Stimulated activated CD4-positive, alpha-beta T cell treated with anti-CD3 and anti-CD28 coated beads, Interleukin-1b, Interleukin-23, amount 100 ng/mL, for 4 hours (primary cell): ENCODE measurements around the gene KDM4B.

ENCODE experiments used
- DNase-seq, 2 donors: peaks; one replicate each; pipeline ENCODE4 v3.0.0-alpha.2; 2020; ENCODE audit warnings: low read depth in 2 of 2

The KDM4B gene

GRCh38 chr19:5086725-5087439 lies 118.0 kb downstream of the KDM4B start:
- DNase-seq, result no peak

- no peak for DNase-seq
Observed at GRCh38 chr19:5089283-5089682, 120.4 kb downstream of the KDM4B start.

- no peak for DNase-seq
Observed at GRCh38 chr19:5090465-5091017, 121.6 kb downstream of the KDM4B start.

- DNase-seq, result no peak
Observed at GRCh38 chr19:5091018-5091683, 122.2 kb downstream of the KDM4B start.

- DNase-seq, result no peak
Observed at GRCh38 chr19:5091684-5092480, 123.0 kb downstream of the KDM4B start.

DNA sequence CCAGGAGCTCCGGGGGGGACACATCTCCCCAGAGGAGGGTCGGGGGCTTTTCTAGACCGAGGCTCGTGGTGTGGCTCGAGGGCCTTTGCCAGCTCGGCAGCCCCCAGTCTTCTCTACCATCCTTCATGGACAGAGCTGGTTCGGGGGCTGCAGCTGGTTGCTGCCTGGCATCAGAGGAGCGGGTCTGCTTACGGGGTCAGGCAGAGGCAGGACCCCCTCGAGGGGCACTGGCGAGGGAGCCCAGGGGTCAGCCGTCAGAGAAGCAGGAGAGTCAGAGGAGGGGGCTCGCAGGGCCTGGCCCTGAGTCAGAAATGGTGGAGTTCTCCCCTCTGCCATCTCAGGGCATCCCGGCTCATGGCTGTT lies 123.5 kb downstream of the KDM4B start:
- DNase-seq, result no peak

GRCh38 chr19:5093297-5093928 lies 124.5 kb downstream of the KDM4B start:
- DNase-seq, result no peak

DNA sequence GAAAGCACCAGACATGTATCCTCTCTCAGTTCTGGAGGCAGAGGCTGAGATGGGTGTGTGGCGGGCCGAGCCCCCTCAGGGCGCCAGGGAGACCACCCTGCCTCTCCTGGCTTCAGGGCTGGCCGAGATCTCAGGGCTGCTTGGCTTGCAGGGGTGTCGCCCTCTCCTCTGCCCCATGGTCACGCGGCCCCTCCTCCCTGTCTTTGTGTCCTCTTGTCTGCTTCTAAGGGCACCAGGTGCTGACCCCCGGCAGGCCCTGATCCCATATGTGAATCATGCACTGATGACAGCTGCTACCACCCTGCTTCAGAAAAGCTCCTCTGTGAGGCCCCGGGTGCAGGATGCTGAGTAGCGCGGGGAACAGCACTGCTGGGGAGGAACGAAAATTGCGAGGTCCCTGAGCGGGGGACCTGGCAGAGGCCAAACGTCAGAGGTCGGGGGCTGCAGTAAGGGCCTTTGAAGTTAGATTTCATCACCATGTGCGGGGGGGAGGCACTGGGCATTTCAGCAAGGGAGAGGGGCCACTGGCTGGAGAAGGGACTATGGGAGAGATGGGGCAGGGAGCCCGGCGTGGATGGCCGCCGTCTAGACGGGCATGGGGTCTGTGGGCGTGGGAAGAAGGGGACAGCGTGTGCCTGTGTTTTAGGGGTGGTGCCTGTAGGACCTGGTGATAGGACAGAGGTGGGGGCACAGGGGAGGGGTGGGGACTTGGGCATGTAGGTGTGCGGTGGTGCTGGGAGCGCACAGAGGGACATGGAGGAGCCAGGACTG lies 125.2 kb downstream of the KDM4B start:
- DNase-seq, result no peak

DNA sequence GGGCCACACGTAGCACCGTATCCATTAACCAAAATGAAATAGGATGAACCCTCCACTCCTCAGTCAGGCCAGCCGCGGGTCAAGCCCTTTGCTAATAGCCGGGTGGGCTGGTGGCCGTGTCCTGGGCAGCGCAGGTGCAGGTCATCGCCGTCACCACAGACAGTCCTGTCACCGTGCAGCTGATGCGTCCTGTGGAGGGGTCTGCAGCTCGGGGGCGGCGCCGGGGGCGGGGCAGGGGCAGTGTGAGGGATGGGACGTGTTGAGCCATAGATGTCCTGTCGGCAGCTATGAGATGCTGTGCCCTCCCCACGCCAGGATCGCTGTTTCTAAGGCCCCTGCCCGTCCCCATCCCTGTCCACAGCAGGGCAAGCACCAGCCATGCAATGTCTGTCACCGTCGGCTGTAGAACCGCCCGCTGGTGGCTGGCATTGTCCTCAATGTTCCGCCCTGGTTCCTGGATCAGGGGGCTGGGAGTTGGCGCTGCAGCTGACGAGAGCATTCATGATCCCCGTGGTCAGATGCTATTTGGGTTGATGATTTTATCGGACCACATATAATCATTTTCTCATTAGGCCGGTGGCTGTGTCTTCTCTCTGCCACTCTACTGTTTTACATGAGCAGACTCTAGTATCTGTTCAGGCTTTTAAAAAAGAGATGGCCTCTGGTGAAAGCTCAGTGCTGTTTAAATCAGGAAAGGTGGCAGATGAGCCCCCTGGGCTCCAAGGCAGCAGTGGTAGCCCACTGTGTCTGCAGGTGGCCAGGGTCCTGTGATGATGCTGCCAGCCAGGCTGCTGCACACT lies 126.1 kb downstream of the KDM4B start:
- DNase-seq, result no peak

- no peak for DNase-seq
Observed at GRCh38 chr19:5095568-5095850, 126.6 kb downstream of the KDM4B start.

DNA sequence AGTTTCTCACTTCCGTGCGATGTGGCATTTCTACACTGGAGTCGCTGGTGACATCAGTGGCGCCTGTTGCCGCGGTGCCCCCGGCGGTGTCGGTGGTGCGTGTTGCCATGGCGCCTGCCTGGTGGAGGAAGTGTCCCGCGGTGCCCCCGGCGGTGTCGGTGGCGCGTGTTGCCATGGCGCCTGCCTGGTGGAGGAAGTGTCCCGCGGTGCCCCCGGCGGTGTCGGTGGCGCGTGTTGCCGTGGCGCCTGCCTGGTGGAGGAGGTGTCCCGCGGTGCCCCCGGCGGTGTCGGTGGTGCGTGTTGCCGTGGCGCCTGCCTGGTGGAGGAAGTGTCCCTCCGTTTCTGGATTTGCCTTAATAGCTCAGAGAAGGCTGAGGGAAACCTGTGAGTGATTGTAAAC lies 127.6 kb downstream of the KDM4B start:
- DNase-seq, result no peak

DNA sequence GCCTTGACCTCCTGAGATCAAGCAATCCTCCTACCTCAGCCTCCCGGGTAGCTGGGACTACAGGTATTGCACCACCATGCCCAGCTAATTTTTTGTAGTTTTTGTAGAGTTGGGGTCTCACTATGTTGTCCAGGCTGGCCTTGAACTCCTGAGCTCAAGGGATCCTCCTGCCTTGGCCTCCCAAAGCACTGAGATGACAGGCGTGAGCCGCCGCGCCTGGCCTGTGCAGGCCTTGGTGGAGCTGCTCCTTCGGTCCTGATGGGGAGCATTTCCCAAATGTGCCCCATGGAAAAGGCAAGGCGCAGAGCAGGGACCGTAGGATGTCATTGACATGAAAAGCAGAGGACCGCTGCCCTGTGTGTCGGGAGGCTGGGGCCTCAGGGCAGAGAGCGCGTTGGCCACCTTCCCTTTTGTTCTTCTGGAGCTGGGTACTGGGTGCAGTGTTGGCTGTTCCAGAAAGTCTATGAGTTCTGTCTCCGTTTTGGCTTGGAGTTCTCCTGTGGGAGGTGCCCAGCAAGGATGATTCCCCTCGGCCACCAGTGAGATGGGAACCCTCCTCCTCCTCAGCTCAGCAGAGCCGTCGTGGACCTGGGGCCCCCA lies 128.5 kb downstream of the KDM4B start:
- DNase-seq, result no peak

DNA sequence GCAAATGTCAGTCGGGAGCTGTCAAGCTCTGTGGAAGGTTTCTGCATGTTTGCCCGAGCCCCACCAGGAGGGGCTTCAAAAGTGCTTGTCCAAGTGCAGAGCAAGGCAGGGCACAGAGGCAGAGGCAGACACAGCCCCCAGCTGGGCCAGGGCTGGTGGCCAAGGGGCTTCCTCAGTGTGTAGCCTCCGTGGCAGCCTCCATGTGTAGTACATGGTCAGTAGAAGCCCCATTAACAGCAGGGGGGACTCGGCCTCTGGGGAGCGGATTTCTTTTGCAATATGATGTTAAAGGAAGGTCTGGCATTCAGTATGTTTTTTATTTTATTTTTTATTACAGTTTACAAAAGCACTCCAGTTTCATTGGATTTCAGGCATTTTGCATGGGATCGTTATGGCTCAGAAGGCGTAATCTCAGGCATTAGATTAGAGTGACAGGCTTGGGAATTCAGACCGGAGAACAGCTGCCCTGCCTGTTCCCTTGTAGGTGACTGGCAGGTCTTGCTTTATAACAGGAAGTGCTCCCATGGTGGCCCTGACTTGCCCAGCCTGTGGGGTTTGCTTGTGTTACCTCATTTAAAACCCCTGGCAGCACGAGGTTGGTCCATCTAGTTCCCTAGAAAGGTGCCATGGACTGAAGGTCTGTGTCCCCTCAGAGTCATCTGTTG lies 129.2 kb downstream of the KDM4B start:
- no peak for DNase-seq

GRCh38 chr19:5098646-5099045 lies 129.7 kb downstream of the KDM4B start:
- DNase-seq, result no peak

DNA sequence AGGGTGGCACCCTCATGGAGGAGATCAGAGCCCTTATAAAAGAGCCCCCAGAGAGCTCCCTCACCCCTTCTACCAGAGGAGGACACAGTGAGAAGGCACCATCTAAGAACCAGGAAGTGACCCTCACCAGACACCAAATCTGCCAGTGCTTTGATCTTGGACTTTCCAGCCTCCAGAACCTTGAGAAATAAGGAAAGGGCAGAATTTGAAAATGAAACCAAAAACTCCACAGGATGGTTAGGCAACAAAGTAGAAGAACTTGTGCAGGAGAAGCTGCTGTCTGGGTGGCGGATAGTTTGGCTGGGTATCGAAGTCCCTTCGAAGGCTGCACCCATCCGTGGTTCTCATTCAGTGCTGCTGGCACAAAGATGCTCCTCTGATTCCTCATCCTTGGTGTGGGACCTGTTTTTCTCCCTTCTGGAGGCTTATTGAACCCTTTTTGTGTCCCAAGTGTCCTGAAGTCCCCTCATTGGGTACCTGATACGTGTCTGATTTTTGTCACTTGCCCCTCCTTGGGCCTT lies 130.8 kb downstream of the KDM4B start:
- DNase-seq, result no peak

DNA sequence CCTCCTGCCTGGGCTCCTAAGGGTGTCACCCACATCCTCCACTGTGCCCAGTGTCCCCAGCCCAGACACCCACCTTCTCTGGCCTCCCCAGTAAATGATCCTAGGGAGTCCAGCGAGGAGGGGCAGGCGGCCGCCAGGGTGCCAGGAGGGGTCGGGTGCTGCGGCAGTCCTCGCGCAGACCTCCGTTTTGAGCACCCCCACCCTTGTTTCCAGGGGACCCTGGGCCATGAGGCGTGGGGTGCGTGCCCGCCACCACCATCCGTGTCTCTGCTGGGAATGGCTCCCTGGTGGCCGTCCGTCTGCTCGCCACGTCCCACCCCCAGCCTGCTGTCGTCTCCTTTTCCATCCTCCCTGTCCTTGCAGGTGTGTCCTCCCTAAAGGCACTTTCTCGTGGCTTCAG lies 133.0 kb downstream of the KDM4B start:
- no peak for DNase-seq

DNA sequence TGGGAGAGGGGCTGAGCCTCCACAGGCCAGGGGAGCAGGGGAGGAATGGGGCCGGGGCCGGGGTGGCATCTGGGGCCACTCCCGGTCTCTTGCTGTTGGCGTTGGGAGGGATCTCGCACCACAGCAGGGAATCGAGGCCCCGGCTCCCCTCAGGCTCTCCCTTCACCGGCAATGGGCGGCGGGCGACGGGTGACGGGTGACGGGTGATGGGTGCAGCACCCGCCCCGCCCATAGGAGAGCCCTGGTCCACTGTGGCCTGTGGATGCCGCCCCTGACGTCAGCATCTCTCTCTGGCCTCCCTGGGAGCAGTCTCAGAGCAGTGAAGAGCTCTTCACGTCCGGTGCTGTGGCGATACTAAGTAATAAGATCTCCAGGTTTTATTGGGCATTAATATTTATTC lies 133.6 kb downstream of the KDM4B start:
- DNase-seq, result no peak

- no peak for DNase-seq
Observed at GRCh38 chr19:5103061-5103701, 134.3 kb downstream of the KDM4B start.

DNA sequence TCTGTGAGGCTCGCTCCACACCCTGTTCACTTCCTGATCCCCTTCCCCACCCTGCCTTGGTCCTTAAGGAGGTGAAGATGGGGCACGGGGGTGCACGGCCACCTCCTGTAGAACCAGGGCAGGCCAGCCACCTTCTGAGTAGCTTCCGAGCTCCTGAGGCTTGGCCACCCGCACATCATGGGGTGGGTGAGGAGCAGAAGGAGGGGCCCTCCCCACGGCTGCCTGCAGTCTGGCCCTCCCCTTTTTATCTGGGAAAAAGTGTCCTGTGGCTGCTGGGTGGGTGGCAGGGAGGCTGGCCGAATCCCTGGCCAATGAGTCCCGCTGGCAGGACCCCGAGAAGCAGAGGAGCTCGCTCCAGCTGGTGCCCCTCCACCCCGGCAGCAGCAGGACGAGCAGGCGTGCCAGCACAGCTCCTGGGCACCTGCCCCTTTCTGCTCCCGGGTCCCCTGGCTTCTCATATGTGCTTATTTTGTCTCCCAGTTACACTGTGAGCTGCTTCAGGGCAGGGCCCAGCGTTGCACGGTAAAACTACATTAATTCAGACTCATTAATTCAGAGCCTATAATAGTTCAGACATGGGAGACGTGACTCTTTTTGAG lies 135.0 kb downstream of the KDM4B start:
- no peak for DNase-seq
